ENCODE data around the gene EGFL7. TPM values are rescaled to one million over a fixed set of nuclear protein-coding genes. Genes with fewer than 3 reads are reported as not detected.

The EGFL7 gene
- total RNA-seq, 1 experiment from 2014 or later, result 54.6 TPM

DNA sequence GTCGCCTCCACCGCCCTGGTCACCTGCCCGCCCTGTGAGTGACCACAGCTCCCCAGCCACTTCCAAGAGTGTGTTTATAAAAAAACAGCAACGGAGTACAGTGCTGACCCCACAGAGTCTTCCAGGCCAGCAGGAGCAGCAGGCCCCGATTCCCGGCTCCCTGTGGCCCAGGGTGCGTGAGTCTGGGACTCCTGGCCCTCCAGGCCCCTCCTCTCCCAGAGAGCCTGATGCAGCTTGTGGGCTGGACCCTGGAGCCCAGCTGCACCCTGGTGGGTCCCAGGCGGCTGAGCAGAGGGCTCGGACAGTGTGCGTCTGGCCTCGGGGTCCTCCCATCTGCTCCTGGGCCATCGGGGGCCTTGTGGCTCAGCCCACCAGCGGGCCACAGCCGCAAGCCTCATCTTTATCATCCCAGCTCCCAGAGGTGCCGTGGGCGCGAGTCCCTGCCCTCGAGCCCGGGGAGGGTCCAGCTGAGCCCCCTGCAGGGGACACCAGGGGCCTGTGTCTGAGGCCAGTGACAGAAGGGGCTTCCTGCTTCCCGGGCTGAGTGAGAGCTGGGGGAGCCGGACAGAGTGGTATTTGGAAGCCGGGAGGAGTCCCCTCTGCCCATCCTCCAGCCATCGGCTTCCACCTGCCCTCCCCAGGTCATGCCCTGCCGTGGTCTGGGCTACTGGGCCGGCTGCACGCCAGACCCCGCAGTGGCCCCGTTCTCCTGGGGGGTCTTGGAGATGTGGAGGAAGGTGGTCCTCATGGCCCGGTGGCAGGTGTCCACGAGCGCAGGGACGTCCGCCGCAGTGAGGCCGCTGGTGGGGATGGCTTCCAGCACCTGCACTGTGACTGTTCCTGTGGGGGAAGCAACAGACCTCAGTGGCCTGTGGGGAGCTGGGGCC, 10.6 kb downstream of the EGFL7 start (continued):
- no peak for TF ChIP-seq PRDM15 (CRISPR knock-in tag; IDR thresholded peaks at IDR 0.05)
- no peak for TF ChIP-seq AR (CRISPR knock-in tag; IDR thresholded peaks at IDR 0.05)
- TF ChIP-seq HMGA2 (CRISPR knock-in tag; IDR thresholded peaks at IDR 0.05), result no peak
- TF ChIP-seq, protein P1, sequence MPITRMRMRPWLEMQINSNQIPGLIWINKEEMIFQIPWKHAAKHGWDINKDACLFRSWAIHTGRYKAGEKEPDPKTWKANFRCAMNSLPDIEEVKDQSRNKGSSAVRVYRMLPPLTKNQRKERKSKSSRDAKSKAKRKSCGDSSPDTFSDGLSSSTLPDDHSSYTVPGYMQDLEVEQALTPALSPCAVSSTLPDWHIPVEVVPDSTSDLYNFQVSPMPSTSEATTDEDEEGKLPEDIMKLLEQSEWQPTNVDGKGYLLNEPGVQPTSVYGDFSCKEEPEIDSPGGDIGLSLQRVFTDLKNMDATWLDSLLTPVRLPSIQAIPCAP (CRISPR knock-in tag; IDR thresholded peaks at IDR 0.05), result no peak
- TF ChIP-seq ELF4 (CRISPR knock-in tag; IDR thresholded peaks at IDR 0.05; ENCODE audit: low read depth), result no peak
- TF ChIP-seq, protein P2, sequence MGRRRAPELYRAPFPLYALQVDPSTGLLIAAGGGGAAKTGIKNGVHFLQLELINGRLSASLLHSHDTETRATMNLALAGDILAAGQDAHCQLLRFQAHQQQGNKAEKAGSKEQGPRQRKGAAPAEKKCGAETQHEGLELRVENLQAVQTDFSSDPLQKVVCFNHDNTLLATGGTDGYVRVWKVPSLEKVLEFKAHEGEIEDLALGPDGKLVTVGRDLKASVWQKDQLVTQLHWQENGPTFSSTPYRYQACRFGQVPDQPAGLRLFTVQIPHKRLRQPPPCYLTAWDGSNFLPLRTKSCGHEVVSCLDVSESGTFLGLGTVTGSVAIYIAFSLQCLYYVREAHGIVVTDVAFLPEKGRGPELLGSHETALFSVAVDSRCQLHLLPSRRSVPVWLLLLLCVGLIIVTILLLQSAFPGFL (CRISPR knock-in tag; IDR thresholded peaks at IDR 0.05; ENCODE audit: borderline replicate concordance), result no peak
- no peak for TF ChIP-seq ZNF512 (CRISPR knock-in tag; IDR thresholded peaks at IDR 0.05; ENCODE audit: borderline replicate concordance)
- no peak for TF ChIP-seq ATF6 (CRISPR knock-in tag; IDR thresholded peaks at IDR 0.05)
- no peak for TF ChIP-seq JAZF1 (CRISPR knock-in tag; IDR thresholded peaks at IDR 0.05)
- TF ChIP-seq, protein P3, sequence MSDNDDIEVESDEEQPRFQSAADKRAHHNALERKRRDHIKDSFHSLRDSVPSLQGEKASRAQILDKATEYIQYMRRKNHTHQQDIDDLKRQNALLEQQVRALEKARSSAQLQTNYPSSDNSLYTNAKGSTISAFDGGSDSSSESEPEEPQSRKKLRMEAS (CRISPR knock-in tag; IDR thresholded peaks at IDR 0.05), result no peak
- no peak for TF ChIP-seq RORB (CRISPR knock-in tag; IDR thresholded peaks at IDR 0.05)
- TF ChIP-seq, protein P4, sequence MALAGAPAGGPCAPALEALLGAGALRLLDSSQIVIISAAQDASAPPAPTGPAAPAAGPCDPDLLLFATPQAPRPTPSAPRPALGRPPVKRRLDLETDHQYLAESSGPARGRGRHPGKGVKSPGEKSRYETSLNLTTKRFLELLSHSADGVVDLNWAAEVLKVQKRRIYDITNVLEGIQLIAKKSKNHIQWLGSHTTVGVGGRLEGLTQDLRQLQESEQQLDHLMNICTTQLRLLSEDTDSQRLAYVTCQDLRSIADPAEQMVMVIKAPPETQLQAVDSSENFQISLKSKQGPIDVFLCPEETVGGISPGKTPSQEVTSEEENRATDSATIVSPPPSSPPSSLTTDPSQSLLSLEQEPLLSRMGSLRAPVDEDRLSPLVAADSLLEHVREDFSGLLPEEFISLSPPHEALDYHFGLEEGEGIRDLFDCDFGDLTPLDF (CRISPR knock-in tag; IDR thresholded peaks at IDR 0.05), result no peak
